HCT116 (cell line): ENCODE data around the gene FLNC. TPM values are rescaled to one million over a fixed set of nuclear protein-coding genes. Genes with fewer than 3 reads are reported as not detected.

Source experiments
- ATAC-seq: fragments of 200-7000 bp; cut with Tn5 transposase; 2 replicates; pipeline ENCODE4 v1.9.1; 2020; ENCODE audit warnings: mild to moderate bottlenecking, moderate library complexity
- BruUV-seq: library from RNA; stranded (reverse); fragments of 400-500 nt; replicated peaks from 2 replicates; lab custom pipeline; 2021; lab: Mats Ljungman, UMichigan
- CTCF ChIA-PET: fragments of 300-600 bp; sonication (Branson Sonifier 250); formaldehyde crosslinking; loops from one replicate; lab custom pipeline; 2021; ENCODE audit warnings: antibody characterized with exemption; lab: Charles Lee
- POLR2A ChIA-PET: fragments of 300-600, 350-600 bp; sonication (Branson Sonifier 250); formaldehyde crosslinking; loops from one replicate; lab custom pipeline; 2021; ENCODE audit warnings: antibody characterized with exemption; lab: Charles Lee
- RAD21 ChIA-PET, 2 experiments: fragments of 300-600 bp; sonication (Branson Sonifier 250); formaldehyde crosslinking; loops; one replicate each; lab custom pipeline; 2023; ENCODE audit warnings: low total read pairs in 2 of 2; ENCODE audit not compliant: uncharacterized antibody in 2 of 2, unreplicated experiment in 2 of 2, low non-redundant PET in 1 of 2; lab: Charles Lee
- DNase-seq: peaks from one replicate; pipeline ENCODE4 v3.0.0-alpha.2; 2010; ENCODE audit warnings: low read depth, low spot score
- H2AFZ ChIP-seq: fragments of 200-600 bp; shearing (Covaris generic), sonication (generic); 2 replicates; pipeline ENCODE4 v1.6.1; 2017; ENCODE audit warnings: low read depth, mixed run types, mixed read lengths, antibody characterized with exemption, low read length; ENCODE audit not compliant: poor library complexity, severe bottlenecking
- H3K27ac ChIP-seq: 2 replicates; pipeline ENCODE4 v1.5.1; 2012; ENCODE audit warnings: low read depth, low read length
- H3K27me3 ChIP-seq: fragments of 200-600 bp; sonication (generic); 2 replicates; pipeline ENCODE4 v1.6.1; 2016; ENCODE audit warnings: mixed run types, low read length, mixed read lengths; ENCODE audit not compliant: insufficient read depth
- H3K36me3 ChIP-seq, 2 experiments: fragments of 200-500 bp in 1 of 2; fragments of 200-600 bp in 1 of 2; sonication (Bioruptor generic) in 1 of 2; sonication (generic) in 1 of 2; 2 replicates each; pipeline versions ENCODE4 v1.5.1 to v1.6.1; 2014 to 2016; ENCODE audit warnings: low read length in 2 of 2, inconsistent platforms in 1 of 2, mixed read lengths in 1 of 2, mixed run types in 1 of 2; ENCODE audit not compliant: insufficient read depth in 2 of 2, control insufficient read depth in 1 of 2
- H3K4me1 ChIP-seq, 2 experiments: fragments of 200-600 bp in 1 of 2; sonication (generic) in 1 of 2; 2 replicates each; pipeline versions ENCODE4 v1.5.1 to v1.6.1; 2012 to 2017; ENCODE audit warnings: low read length in 2 of 2, inconsistent platforms in 1 of 2, mild to moderate bottlenecking in 1 of 2, mixed read lengths in 1 of 2, mixed run types in 1 of 2, moderate library complexity in 1 of 2; ENCODE audit not compliant: insufficient read depth in 2 of 2, control insufficient read depth in 1 of 2
- H3K4me2 ChIP-seq: fragments of 200-600 bp; sonication (generic); 2 replicates; pipeline ENCODE4 v1.6.1; 2017; ENCODE audit warnings: mixed run types, low read length, mixed read lengths
- H3K4me3 ChIP-seq, 2 experiments: fragments of 200-600 bp in 1 of 2; sonication (generic) in 1 of 2; replicated peaks in 1 of 2; 2 replicates each; pipeline ENCODE4 v1.5.1; 2011 to 2016; ENCODE audit warnings: low read length in 2 of 2, control low read depth in 1 of 2, low read depth in 1 of 2, mild to moderate bottlenecking in 1 of 2, mixed read lengths in 1 of 2, mixed run types in 1 of 2
- H3K79me2 ChIP-seq: fragments of 200-600 bp; sonication (generic); 2 replicates; pipeline ENCODE4 v1.6.1; 2017; ENCODE audit warnings: mild to moderate bottlenecking, mixed run types, low read length, moderate library complexity, mixed read lengths; ENCODE audit not compliant: insufficient read depth
- H3K9ac ChIP-seq: fragments of 200-600 bp; sonication (generic); 2 replicates; pipeline ENCODE4 v1.6.1; 2016; ENCODE audit warnings: low read length, mixed read lengths
- H3K9me2 ChIP-seq: fragments of 200-600 bp; sonication (generic), shearing (Covaris generic); 2 replicates; pipeline ENCODE4 v1.6.1; 2017; ENCODE audit warnings: mixed run types, mild to moderate bottlenecking, moderate library complexity; ENCODE audit not compliant: insufficient read depth
- H3K9me3 ChIP-seq, 2 experiments: fragments of 200-500 bp in 1 of 2; fragments of 200-600 bp in 1 of 2; sonication (Bioruptor generic) in 1 of 2; sonication (generic) in 1 of 2; 2 replicates each; pipeline ENCODE4 v1.6.1; 2014 to 2017; ENCODE audit warnings: low read length in 2 of 2, mixed read lengths in 2 of 2, inconsistent platforms in 1 of 2, low read depth in 1 of 2, mild to moderate bottlenecking in 1 of 2, mixed run types in 1 of 2, moderate library complexity in 1 of 2; ENCODE audit not compliant: control insufficient read depth in 1 of 2, insufficient read depth in 1 of 2
- H4K20me1 ChIP-seq: fragments of 200-600 bp; sonication (generic), shearing (Covaris generic); 2 replicates; pipeline ENCODE4 v1.6.1; 2017; ENCODE audit warnings: mixed run types, mild to moderate bottlenecking, moderate library complexity; ENCODE audit not compliant: insufficient read depth
- CBX3 ChIP-seq: IDR thresholded peaks from 2 replicates; pipeline ENCODE4 v1.6.1; 2012; ENCODE audit warnings: low read depth
- EGR1 ChIP-seq: IDR thresholded peaks from 2 replicates; pipeline ENCODE4 v1.6.1; 2012; ENCODE audit warnings: low read depth
- EZH2phosphoT487 ChIP-seq: fragments of 200-600 bp; IDR thresholded peaks from 2 replicates; pipeline ENCODE4 v1.6.1; 2018; ENCODE audit warnings: antibody characterized with exemption, borderline replicate concordance
- FOSL1 ChIP-seq: IDR thresholded peaks from 2 replicates; pipeline ENCODE4 v1.6.1; 2012; ENCODE audit warnings: low read depth
- JUND ChIP-seq: IDR thresholded peaks from 2 replicates; pipeline ENCODE4 v1.6.1; 2012
- MAX ChIP-seq: IDR thresholded peaks from 2 replicates; pipeline ENCODE4 v1.6.1; 2012
- RAD21 ChIP-seq: IDR thresholded peaks from 2 replicates; pipeline ENCODE4 v1.6.1; 2012; ENCODE audit warnings: low read depth, mild to moderate bottlenecking
- SRF ChIP-seq: IDR thresholded peaks from 2 replicates; pipeline ENCODE4 v1.6.1; 2012; ENCODE audit warnings: low read depth
- ZFX ChIP-seq: fragments of 450-650 bp; IDR thresholded peaks from 2 replicates; pipeline ENCODE4 v1.6.1; 2017
- intact Hi-C: fragments of 100-400 bp; cut with micrococcal nuclease; formaldehyde crosslinking; loops from 2 replicates; pipeline ENCODE4 v1.10.0; 2022
- total RNA-seq: library from RNA; stranded (reverse); gene quantifications from one replicate; pipeline ENCODE4 v1.2.1, GENCODE V29; 2021; ENCODE audit not compliant: unreplicated experiment
- TF ChIP-seq, protein P1 (sequence below): IDR thresholded peaks from 2 replicates; pipeline ENCODE4 v1.6.1; 2012; ENCODE audit warnings: low read depth

FLNC gene
- total RNA-seq, 1 experiment from 2014 or later = 42.8 TPM

GRCh38 chr7:128894101-128894440 is 63.9 kb downstream of the FLNC start:
- ATAC-seq (no peak), DNase-seq (no peak)
- H3K9me2 ChIP-seq = no peaks in the 10 kb centered on the region
- no peaks in the 10 kb centered on the region for H3K27me3 ChIP-seq
- ChIA-PET CTCF (no interaction called here), POLR2A (no interaction called here), RAD21 (no interaction called here)
- peaks cover 33 to 65% of the 10 kb centered on the region in 2 experiments for H3K4me1 ChIP-seq
- TF ChIP-seq SRF (no peak), CBX3 (no peak), RAD21 (no peak), MAX (no peak), ZFX (no peak), EGR1 (no peak), FOSL1 (no peak), EZH2phosphoT487 (no peak)
- no peaks in the 10 kb centered on the region for H4K20me1 ChIP-seq
- no peaks in the 10 kb centered on the region for H3K79me2 ChIP-seq
- peak overlapping the region; percentile 80 for H3K4me2 ChIP-seq
- peak overlapping the region; percentile 59 for H3K27ac ChIP-seq
- no peak overlapping the region for H3K4me3 ChIP-seq
- intact Hi-C loops = no loop called here
- no peaks in the 10 kb centered on the region for H3K36me3 ChIP-seq
- no TSS peak for BruUV-seq
- H3K9me3 ChIP-seq = no peaks in the 10 kb centered on the region
- no peak overlapping the region for H2AFZ ChIP-seq
- H3K9ac ChIP-seq = no peak overlapping the region

- Histone ChIP-seq H3K9ac (no peak overlapping the region), H3K27ac (no peak overlapping the region), H3K27me3 (no peaks in the 10 kb centered on the region), H3K4me2 (no peak overlapping the region), H3K79me2 (no peaks in the 10 kb centered on the region), H3K4me3 (no peak overlapping the region), H2AFZ (no peak overlapping the region), H4K20me1 (no peaks in the 10 kb centered on the region), H3K36me3 (no peaks in the 10 kb centered on the region), H3K9me2 (no peaks in the 10 kb centered on the region), H3K4me1 (peaks cover 27 to 53% of the 10 kb centered on the region in 2 experiments), H3K9me3 (no peaks in the 10 kb centered on the region)
- no peak for DNase-seq
- no peak for TF ChIP-seq JUND
- TF ChIP-seq, protein P1, sequence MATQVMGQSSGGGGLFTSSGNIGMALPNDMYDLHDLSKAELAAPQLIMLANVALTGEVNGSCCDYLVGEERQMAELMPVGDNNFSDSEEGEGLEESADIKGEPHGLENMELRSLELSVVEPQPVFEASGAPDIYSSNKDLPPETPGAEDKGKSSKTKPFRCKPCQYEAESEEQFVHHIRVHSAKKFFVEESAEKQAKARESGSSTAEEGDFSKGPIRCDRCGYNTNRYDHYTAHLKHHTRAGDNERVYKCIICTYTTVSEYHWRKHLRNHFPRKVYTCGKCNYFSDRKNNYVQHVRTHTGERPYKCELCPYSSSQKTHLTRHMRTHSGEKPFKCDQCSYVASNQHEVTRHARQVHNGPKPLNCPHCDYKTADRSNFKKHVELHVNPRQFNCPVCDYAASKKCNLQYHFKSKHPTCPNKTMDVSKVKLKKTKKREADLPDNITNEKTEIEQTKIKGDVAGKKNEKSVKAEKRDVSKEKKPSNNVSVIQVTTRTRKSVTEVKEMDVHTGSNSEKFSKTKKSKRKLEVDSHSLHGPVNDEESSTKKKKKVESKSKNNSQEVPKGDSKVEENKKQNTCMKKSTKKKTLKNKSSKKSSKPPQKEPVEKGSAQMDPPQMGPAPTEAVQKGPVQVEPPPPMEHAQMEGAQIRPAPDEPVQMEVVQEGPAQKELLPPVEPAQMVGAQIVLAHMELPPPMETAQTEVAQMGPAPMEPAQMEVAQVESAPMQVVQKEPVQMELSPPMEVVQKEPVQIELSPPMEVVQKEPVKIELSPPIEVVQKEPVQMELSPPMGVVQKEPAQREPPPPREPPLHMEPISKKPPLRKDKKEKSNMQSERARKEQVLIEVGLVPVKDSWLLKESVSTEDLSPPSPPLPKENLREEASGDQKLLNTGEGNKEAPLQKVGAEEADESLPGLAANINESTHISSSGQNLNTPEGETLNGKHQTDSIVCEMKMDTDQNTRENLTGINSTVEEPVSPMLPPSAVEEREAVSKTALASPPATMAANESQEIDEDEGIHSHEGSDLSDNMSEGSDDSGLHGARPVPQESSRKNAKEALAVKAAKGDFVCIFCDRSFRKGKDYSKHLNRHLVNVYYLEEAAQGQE = no peak
- BruUV-seq = no TSS peak
- ChIA-PET POLR2A (no interaction called here), CTCF (no interaction called here), RAD21 (no interaction called here)
- intact Hi-C loops = no loop called here
- no peak for ATAC-seq
Measured at GRCh38 chr7:128895320-128895719, 65.1 kb downstream of the FLNC start.
